H4 (cell line): ENCODE data around the gene SOWAHB. TPM values are rescaled to one million over a fixed set of nuclear protein-coding genes. Genes with fewer than 3 reads are reported as not detected.

ENCODE experiments used
- DNase-seq: peaks from one replicate; pipeline ENCODE4 v3.0.0-alpha.2; 2015; ENCODE audit warnings: low spot score
- total RNA-seq: library from RNA; depleted of rRNA; stranded (reverse); fragments of >200 nt; shearing (Covaris generic); gene quantifications from 2 replicates; pipeline ENCODE4 v1.2.3, GENCODE V29; 2014; rRNA removed

SOWAHB gene
- total RNA-seq, 1 experiment from 2014 or later: 0.04 TPM

DNA sequence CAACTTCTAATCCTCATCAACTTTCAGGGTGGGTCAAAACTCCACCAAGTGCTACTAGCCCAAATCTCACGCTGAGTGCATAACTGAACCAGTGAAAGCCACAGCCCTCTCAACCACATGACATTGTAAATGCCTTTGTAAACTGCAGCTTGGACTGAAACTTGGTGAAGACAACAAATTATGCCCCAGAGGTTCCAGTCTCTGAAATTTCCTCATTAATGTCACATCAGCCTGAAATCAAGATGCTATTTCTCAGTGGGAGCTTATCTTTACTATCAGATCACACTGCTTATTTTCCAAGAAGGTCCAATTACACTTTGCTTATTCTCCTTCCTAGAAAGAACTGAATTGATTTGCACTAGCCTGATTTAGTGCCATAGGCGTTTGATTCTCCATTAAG lies 46.6 kb downstream of the SOWAHB start:
- no peak for DNase-seq

DNA sequence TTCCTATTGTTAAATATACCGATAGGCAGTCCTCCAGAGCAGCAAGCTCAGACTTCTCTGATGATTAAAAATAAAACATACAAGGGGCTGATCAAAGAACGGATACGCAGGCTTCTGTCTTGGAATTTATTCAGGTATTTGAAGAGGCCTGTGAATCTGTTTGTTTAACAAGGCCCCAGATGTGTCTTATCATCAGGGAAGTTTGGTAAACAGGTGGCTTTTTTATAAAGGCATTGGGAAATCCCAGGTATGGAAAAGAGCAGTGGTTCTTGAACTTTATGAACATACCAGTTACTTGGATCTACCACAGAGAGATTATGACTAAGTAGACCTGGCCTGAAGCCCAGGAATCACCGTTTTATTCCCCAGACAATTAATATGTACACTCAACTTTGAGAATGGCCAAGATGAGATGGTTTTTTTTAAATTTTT lies 47.9 kb downstream of the SOWAHB start:
- DNase-seq: peak; percentile 84

Other genes starting within 250 kb of the SOWAHB start
- 43.8 and 76.4 TPM in 2 replicates for gene SEPTIN11, start 51.6 kb upstream of the SOWAHB start, total RNA-seq
- gene CCNI, start 177.8 kb upstream of the SOWAHB start, total RNA-seq: 108 and 133 TPM in 2 replicates